Measurements from ENCODE around the gene SLC17A9.

DNA sequence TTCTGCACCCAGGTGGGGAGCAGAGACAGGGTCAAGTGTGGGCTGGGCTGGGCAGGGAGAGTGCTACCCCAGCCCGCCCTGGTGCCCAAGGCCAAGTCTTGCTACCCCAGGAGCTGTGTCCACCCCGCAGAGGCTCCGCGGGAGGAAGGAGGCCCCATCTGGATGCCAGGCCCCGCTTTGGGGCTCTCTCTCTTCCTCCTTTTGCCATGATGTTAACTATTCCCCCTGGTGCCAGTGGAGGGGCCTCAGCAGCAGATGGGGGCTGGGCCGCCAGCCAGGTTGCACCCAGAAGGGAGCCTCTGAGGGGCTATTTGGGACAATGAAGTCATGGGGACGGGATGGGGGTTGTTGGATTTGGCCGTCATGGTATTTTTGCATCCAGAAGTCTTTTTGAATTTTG is 9.3 kb downstream of the SLC17A9 start:
- TF ChIP-seq, protein P1, sequence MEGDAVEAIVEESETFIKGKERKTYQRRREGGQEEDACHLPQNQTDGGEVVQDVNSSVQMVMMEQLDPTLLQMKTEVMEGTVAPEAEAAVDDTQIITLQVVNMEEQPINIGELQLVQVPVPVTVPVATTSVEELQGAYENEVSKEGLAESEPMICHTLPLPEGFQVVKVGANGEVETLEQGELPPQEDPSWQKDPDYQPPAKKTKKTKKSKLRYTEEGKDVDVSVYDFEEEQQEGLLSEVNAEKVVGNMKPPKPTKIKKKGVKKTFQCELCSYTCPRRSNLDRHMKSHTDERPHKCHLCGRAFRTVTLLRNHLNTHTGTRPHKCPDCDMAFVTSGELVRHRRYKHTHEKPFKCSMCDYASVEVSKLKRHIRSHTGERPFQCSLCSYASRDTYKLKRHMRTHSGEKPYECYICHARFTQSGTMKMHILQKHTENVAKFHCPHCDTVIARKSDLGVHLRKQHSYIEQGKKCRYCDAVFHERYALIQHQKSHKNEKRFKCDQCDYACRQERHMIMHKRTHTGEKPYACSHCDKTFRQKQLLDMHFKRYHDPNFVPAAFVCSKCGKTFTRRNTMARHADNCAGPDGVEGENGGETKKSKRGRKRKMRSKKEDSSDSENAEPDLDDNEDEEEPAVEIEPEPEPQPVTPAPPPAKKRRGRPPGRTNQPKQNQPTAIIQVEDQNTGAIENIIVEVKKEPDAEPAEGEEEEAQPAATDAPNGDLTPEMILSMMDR (IDR thresholded peaks at IDR 0.05): no peak
- TF ChIP-seq ZFX (IDR thresholded peaks at IDR 0.05; ENCODE audit: borderline replicate concordance): no peak
